NCI-H1417 treated with DMSO at 0.1 percent for 48 hours (cell line): ENCODE results near the gene PTPRR.

Experiments used
- DNase-seq: peaks from one replicate; lab custom pipeline; 2025; lab: John Stamatoyannopoulos, UW

Gene PTPRR

DNA sequence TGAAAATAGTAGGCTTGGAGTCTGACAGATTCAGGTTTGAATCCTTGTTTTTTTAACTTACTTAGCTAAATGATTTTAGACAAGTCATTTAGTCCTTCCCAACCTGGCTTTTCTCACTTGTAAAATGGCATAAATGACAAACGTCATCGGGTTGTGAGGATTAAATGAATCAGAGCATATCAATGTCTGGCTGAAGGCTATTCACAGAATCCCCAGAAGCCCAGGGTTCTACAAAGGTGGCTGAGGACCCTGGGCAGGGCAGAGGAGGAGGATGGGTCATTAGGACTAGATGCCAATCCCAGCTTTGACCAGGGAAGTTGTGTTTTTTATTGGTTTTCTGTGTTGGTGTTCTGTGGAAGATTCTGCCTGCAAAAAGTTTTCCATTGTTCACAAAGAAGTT is 275.7 kb downstream of the PTPRR start:
- no peak for DNase-seq

DNA sequence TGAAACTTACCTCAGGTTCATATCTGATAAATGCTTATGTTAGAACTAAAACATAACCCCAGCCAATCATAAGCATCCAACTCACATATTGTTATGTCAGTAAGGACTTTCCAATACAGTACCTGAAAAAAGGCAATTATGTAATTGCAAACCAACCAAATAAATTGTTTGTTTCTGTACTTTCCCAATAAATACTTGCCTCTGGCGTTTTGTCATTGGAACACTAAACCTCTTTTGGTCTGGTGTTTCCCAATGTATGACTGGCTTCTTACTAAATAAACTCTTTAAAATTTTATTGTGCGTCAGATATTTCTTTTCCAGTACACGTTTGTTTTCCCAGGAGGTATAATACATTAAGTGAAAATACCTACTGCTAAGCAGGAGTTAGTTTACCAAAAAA is 276.6 kb downstream of the PTPRR start:
- no peak for DNase-seq

DNA sequence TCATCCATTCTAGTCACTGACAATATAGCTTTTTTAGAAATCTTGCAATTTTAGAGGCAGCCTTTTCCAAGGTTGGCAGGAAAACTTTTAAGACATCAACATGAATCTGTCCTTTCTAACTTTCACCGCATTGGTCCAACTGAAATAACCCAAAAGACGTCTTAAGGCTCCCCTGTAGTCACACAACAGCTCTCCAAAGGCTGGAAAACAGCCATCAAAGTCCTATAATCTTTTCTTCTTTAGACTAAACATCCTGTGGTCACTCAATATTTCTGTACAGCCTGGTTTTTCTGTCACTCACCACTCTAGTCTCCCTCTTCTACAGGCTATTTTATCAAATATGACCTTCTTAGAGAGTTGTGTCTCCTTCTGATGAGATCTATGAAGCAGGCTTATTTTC is 278.8 kb downstream of the PTPRR start:
- no peak for DNase-seq

DNA sequence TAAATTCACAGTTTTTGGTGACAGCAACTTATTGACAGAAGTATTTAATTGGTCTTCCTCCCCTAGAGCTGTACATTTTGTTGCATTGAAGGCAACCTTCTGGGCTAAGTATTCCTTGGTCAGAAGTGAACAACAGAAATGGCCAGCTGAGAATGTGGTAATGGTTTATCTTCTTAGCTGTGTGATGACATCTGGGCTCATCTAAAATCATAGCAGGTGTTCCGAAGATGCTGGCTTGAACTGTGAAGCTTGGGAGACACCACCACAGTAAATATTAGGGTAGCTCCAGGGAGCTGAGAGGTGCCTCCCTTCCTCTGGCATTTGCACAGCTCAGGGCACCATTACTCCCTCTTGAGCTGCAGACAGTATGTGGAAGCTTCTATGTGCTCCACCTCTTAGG is 279.6 kb downstream of the PTPRR start:
- no peak for DNase-seq

DNA sequence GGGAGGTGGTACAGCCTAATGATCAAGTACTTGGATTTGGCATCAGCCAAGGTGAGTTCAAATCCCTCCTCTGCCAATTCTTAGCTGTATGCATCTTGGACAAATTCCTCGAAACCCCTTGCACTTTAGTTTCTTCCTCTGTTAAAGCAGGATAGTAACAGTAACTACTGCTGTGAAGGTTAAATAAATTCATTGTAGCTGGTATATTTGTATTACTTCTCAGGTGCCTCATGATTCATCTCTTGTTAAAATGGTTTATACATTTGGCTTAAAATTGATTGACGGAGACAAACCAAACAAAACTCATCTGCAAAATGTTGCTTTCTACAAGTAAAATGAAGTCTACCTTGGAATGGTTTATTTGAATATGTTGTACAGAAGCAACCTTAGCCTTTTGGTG is 281.0 kb downstream of the PTPRR start:
- DNase-seq = no peak

DNA sequence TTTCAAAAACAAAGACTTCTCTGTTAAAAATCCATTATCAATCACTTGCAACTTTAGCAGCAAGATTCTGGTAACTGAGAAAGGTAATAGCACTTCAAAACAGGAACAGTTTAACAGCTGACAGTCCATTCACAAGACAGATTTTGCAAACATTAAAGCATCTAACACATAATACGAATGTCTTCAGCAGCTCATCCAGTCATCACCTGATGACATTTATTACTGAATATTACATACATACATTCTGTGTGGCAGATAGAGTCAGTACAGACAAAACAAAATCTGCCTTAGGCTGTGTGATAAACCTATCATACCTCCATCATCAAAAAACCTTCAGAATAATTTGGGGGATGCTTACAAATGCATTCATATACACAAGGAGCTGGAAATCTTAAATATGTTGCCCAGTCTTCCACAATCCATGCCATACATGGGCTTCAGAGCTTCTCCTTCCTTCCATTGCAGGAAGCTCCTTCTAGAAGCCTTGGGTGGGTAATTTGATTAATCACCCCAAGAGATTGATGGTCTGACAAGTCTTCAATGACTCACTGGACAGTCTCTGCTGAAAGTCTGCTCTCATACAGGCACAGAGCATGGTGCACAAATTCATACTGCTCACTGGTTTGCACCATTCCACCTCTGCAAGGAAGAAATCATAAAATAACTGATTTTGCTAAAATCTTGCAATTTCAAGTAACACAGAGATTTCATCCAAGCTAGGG is 281.7 kb downstream of the PTPRR start:
- no peak for DNase-seq

DNA sequence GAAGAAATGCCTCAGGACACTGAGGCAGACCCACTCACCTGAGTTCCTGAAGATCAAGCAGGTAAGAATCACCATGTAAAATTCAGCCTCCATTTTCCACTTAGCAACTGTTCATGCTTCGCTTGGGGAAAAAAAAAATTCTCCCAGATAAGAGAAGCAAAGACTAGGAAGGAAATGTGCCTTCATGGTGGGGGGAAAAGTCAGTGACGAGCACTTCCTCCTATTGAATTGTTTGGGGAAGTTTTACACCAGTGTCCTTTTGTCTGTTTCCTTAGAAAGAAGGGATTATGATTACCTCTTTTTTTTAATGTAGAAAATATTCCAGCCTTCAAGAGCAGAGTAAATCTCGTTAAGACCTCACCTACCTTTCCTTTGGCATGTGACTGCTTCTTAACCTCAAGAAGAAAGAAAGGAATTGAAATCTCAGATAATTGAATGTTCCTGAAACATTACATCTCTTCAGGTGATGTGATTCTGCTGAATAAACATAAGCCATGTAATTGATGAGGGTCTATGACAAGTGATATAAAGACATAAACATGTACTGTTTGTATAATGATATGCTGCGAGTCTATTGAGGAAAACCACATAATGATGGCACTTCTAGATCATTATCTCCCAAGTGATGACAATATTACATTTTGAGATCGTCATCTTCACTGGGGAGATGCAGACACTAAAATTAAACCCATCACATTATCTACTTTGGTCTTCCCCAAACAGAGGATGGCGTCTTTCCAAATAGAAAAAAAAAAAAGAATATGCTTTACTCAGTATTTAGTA is 283.0 kb downstream of the PTPRR start, which contains the start of gene PTPRB:
PTPRB (minus strand) TSS at position 127 of the 783 bp plus-strand sequence; CDS start at position 93, 34 bp downstream.
- no peak for DNase-seq

DNA sequence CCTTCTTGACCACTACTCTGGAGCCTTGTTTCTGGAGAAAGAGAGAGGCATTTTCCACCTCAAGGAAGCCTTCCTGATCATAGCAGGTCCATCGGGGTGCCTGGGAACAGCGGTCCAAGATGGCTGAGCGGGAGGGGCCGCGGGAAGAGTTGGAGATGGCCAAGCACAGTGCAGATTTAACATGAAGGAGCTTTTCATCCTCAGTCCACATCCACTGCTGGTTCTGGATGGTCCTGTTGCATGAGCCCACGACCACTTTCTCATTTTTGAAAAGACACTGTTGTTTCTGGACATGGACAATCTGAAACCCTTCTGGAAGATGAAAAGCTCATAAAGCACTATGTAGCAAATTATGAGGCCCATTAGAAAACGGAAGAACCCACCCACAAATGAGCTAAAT is 284.8 kb downstream of the PTPRR start:
- no peak for DNase-seq

DNA sequence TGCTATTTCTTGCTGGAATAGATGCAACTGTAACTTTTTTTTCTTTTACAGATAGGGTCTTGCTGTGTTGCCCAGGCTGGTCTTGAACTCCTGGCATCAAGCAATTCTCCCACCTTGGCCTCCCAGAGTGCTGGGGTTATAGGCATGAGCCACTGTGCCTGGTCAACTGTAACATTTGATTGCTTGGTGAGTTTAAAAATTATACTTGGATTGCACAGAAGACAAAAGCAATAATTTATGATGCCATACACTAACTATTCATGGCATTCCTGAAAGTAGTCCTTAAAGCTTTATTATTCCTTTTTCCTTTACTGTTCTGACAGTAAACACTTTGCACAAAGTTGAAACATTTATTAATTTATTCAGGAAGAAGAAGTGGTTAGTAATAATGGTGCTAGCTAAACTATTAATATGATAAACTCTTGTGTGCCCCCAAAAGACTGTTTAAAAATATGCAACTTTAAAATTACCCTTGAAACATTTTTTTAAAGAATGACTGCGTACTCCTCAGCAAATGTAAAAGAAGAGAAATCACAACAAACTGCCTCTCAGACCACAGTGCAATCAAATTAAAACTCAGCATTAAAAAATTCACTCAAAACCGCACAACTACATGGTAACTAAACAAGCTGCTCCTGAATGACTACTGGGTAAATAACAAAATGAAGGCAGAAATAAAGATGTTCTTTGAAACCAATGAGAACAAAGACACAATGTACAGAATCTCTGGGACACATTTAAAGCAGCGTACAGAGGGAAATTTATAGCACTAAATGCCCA is 291.6 kb downstream of the PTPRR start:
- no peak for DNase-seq

DNA sequence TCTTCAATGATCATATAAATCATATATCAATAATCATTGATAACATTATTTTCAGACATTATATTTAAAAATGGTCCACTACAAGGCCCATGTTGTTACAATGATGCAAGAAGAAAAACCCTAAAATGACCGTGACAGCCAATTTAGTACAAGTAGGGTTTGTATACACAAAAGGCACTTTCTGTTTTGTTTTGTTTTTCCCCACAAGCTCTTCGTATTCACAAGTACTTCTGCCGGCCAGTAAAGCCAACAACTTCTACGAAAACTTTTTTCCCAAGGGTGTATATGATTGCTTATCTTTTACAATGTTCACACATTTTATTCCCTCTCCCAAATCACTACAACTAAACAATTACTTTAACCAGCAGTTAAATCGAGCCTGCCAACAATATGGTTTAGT is 292.9 kb downstream of the PTPRR start:
- no peak for DNase-seq

DNA sequence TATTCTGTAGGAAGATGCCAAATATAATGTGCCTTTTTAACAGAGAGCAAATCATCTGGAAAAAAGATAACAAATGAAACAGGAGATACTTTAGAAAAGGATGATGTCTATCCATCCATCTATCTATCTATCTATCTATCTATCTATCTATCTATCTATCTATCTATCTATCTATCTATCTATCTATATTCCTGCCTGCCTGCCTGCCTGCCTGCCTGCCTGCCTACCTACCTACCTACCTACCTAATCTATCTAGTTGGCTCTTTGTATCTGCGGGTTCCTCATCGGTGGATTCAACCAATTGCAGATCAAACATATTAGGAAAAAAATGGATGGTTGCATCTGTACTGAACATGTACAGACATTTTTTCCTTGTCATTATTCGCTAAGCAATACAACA is 294.4 kb downstream of the PTPRR start:
- DNase-seq = no peak

DNA sequence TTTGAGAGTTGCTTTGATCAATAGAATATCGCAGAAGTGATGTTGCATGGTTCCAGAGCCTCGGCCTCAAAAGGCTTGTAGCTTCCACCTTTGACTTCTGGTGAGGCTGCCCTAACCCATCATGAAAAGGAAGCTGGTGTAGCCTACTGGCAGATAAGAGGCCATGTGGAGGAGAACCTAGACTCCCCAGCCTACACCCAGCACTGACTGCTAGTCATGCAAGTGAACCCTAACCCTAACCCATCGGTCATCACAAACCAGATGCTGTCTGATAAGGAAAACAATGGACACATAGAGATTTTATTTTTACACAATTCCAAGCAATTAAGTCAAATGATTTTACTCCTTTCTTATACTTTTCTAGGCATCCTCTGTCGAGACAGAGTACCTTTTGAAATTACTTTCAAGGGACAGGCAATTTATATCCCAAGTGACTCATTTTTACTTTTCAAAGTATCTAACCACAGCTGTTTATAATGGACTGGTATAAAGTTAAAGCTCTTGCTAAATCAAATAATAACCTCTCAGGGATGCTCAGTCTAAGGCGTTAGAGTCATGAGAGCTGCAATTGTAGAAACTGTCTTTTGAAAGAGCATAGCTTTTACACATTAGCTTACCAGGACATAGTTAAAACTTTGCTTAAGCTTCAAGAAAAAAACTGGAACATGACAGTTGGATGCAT is 300.9 kb downstream of the PTPRR start:
- DNase-seq = no peak

DNA sequence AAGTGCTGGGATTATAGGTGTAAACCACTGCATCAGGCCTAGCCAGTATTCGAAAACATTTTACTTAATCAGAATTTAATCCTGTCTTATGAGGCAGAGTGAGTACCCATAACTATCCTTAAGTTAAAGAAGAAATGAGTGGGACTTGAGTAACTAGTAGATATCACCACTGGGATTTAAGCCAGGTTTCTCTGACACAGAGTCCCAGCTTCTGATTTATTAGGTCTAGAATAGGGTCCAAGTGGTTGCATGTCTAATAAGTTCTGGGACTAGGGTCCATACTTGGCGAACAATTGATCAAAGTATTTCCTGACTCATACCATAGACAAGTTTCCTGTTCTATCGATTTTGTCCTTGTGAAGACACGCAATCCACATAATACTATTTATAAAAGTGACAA is 302.2 kb downstream of the PTPRR start:
- no peak for DNase-seq

DNA sequence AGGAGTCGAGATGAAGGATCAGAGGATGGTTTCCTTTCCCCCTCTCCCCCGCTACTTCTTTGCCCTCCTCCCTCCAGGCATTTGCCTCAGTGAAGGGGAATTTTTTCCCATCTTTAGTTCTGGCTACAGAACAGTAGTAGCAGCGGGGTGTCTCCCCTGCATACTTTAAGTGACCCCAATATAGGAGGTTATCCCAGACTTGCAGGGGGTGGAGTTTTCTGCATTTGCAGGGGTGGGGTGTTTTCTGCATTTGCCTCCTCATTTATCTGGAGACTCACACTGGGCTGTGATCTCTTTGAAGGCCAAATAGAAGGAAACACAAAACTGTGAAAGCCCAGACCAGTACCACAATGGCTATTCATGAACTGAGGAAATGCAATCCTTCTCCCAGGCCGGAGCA is 303.1 kb downstream of the PTPRR start:
- DNase-seq = no peak

DNA sequence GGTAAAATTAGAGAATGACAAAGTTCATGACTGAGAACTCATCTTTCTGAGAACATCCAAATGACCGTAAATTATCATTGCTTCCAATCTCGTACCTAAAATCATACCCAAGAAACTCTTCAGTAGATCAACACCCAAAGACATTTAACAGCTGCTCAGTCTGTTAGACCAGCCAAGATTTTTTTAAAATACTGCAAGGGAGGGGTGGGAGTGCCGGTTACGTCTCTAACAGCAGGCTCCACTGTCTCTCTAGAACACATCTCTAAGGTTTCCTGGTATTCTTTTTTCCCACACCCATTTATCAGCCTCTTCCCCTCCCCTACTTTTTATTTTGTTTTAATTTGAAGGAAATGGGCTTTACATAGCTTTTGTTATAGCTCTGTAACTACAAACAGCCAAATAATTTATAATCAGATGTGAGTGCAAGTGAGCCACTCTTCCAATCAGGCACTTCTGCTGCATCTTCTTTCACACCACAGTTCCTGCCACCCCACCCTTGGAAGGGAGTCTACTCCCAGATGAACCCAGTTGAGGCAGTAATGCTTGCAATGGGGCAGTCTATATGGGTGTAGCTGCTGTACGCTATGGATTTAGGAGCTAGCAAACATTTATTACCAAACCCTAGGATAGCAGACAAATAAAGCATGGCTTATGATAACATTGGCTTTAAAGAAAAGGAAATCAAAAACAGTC is 305.2 kb downstream of the PTPRR start:
- DNase-seq = no peak

DNA sequence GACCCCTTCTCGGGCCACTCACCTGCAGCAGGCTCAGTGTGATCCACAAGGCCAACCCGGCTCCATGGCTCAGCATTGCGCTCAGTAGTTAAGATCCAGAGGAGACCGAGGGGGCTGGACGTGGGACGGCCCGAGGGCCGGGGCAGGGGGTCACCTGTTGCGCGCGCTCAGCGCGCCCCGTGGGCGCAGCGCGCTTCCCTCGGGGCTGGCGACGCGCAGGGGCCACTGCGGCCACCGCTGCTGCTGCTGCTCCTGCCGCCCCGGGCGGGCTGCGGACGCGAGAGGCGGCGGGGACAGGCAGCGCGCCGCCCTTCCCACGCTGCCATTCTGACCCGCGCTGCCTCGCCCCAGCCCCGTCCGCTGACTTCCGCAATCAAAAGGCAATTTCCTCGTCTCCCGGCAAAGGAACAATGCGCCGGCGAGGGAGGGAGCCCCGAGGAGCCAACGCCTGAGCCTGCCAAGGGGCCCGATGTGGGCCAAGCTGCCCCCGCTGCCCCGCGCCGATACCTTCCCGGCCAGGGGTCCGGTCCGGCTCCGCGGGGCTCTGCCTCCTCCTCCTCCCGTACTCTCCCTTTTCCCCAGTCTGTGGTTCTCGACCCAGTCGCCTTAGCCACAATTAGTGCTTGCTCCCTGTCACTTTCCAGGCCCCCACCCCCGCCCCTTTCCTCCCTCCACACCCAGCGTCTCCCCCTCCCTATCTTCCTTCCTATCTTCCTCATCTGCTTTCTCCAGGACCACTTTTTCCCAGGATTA is 310.6 kb downstream of the PTPRR start:
- no peak for DNase-seq

DNA sequence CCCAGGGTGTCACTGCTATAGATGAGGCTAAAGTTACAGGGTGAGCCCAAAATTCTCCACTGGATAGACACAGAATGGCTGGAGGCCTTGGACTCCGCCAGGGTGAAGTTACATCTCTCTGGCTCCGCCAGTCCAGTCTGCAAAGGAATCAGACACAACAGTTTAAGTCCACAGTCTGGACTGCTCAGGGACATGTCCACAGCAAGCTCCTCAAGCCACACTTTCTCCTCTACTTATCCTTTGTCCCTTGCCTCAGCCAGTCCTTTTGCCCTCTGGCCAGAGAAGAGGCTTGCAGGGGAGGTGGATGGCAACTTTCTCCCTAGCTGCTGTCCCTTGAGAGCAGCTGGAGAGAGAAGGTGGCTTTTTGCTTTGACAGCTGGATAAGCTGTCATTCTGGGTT is 311.3 kb downstream of the PTPRR start:
- DNase-seq = no peak

DNA sequence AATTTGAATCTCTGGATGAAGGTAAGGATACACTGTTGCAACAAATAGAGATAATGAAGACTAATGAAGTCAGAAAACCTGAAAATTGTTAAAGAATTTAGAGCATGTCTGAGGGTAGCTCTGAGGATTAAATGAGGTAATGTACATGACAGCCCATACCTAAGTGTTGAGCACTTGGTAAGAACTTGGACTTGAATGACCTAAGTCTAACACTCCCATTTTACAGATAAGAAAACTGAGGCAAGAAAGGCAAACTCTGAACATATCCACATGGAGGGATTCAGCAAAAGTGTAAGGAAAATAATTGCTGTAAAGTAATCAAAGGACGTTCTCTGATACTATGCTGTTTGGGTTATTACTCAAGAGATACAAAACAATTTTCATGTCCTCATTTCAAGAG is 312.4 kb downstream of the PTPRR start:
- no peak for DNase-seq

DNA sequence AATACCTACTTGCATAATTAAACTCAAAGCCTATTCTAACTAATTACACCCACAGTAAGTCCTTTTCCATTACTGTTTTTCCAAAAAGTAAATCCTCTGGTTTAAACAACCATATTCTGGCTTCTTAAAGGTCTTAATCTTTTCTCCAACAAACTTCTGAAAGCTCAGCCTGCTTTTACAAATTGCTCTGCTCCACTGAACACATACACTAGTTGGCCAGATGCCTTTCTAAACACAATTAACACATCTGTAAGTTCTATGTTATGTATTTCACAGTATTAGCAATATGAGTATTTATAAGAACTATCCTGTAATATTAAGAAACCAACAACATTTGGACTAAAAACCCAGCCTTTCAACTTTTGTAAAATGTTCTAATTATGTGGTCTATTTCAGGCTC is 313.4 kb downstream of the PTPRR start:
- no peak for DNase-seq

DNA sequence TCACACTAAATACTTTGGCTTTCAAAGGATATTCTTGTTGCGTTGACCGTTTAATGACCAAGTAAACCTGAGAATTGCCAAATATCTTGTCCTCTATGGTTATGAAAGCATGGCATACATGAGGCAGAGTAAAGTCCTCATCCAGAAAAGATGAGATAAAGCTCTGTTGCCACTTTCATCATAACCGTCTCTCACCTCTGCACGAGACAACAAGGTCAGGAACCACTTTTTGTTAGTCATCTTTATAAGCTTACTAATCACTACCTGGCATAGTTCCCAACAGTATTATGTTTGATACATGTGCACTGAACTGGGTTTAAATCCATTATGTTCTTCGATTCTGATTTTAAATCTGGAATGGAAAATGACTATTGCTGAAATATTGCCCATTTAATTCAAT is 314.6 kb downstream of the PTPRR start:
- DNase-seq = no peak

DNA sequence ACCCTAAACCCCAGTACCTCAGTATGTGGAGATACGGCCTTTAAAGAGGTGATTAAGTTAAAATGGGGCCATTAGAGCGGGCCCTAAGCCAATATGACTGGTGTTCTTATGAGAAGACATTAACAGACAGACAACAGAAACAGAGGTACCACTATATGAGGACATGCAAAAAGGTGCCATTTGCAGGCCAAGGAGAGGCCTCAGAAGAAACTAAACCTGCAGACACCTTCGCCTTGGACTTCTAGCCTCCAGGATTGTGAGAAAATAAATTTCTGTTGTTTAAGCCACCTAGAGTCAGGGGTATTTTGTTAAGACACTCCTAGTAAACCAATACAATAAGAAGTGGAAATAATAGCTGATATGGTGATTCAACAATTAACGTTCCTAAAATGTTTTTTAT is 315.9 kb downstream of the PTPRR start:
- no peak for DNase-seq
